HG03060 (cell line): Measurements from ENCODE around the gene SGSM1.
"Not testable (repeated sequence)": the region's sequence is repeated elsewhere in the genome, so short reads cannot be mapped to it uniquely, and the experiment has no call there.

Experiments
- ATAC-seq: cut with Tn5 transposase; IDR thresholded peaks from one replicate; pipeline ENCODE4 v1.9.1; 2021; ENCODE audit warnings: low read depth, moderate number of reproducible peaks; ENCODE audit not compliant: unreplicated experiment

SGSM1 gene

DNA sequence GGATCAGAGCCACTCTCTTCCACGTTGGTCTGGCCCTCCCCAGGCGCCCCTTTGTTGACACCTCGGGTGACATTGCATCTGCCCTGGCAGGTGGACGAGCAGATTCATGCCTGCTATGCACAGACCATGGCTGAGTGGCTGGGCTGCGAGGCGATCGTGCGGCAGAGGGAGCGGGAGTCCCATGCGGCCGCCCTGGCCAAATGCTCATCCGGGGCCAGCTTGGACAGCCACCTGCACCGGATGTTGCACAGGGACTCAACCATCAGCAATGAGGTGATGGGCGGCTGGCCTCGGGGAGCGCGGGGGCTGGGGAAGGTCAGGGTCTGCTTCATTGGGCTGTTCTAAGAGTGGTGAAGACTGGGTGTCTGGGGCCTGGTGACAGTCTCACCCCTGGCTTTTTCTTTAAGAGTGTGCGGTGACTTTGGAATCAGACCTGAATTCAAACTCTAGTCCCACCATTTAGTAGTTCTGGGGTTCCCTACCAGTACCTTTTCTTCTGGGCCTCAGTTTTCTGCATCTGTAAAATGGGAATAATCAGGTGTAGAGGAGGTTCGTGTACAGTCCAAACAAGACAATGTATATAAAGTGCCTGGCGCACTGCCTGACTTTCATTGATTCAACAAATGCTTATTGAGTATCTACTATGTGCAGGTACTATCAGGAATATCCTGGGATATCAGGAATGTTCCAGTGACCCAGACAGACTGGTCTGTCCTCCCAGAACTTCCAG lies 87.5 kb downstream of the SGSM1 start:
- ATAC-seq = no peak

DNA sequence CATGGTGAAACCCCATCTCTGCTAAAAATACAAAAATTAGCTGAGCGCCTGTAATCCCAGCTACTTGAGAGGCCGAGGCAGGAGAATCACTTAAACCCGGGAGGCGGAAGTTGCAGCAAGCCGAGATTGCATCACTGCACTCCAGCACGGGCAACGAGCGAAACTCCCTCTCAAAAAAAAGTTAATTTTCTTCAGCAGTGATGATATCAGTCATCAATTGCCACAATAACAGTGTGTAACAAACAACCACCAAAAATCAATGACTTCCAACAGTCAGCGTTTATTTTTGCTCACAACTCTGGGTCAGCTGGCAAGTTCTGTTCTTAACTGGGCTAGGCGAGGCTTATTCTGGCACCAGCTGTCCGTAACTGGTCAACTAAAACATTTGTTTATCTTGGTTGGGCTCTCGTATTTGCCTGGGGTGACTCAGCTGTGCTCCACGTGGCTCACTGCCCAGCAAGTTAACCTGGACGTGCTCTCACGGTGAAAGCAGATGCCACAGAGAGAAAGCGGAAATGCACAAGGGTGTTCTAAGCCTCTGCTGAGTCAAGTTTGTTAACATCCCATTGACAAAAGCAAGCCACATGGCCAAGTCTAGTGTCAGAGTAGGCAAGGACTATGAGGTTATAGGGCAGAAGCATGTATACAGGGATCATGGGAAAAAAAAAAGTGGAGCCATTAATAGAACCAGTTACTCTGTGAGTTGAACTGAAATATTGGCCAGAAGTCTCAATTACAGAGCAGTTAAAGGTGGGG lies 88.4 kb downstream of the SGSM1 start:
- ATAC-seq = no peak

DNA sequence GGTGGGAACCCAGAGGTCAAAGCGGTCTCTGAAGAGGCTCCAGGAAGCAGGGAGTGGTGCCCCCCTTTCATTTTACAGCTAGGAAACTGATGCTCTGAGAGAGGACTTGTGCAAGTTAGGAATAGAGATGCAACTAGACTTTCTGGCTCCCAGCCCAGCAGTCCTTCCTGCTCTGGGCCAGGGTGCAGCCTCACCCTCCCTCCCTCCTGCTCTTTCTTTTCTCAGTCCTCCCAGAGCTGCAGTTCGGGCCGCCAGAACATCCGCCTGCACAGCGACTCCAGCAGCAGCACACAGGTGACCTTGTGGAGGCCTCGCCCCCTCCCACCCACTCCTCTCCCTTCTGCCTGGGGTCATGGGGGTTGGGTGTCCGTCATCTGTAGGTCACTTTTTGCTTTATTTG lies 89.0 kb downstream of the SGSM1 start:
- ATAC-seq = no peak

DNA sequence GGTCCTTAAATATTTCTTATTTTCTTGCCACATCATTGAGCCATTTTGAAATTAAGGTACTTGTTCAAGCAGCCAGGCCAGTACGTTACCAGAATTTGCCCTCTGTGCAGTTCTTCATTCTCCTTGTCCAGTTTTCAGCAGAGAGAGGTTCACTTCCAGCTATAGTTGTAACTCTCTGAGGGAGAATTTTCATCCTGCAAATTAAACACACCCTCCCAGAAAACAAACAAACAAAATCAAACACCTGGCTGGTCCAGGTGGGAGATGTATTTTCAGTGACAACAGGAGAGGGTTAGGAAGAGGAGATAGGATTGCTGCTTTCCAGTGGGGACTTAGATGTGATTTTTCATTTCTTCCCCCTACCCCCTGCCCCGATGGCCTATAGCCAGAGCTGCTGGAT lies 95.4 kb downstream of the SGSM1 start:
- ATAC-seq = no peak

DNA sequence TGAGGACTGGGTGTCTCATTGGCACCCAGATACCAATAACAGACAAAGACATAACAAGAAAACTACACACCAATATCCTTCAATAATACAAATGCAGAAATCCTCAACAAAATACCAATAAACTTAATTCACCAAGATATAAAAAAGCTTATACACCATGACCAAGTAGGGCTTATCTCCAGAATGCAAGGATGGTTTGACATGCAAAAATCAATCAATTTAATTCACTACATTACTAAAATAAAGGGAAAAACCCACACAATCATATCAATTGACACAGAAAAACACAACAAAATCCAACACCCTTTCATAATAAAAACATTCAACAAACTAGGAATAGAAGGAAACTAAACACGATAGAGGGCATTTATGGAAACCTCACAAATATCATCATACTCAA lies 99.9 kb downstream of the SGSM1 start:
- no peak for ATAC-seq

DNA sequence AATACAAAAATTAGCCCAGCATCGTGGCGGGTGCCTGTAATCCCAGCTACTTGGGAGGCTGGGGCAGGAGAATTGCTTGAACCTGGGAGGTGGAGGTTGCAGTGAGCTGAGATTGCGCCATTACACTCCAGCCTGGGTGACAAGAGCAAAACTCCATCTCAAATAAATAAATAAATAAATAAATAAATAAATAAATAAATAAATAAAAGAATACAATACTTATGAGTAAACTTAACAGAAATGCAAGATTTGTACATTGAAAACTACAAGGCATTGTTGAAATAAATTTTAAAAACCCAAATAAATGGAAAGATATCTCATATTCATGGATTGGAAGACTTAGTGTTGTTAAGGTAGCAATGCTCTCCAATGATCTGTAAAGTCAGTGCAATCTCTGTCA lies 101.1 kb downstream of the SGSM1 start:
- not testable (repeated sequence) for ATAC-seq

DNA sequence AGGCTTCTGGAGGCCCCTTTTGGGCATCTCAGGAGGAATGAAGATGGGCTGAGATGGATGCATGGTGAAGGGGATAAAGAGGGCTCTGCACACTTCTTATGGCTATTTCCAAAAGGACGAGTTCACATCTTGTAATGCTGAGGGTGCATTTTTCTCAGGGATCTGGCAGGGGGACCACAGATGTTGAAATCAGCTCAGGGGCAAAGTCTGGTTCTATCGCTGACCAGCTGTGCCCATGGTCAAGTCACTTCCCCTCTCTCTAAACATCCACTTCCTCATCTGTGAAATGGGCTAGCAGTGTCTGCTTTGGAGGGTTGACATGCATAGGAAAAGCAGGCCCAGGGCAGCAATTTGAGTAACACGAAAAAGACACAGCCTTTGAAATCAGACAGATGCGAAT lies 114.0 kb downstream of the SGSM1 start:
- ATAC-seq = no peak

DNA sequence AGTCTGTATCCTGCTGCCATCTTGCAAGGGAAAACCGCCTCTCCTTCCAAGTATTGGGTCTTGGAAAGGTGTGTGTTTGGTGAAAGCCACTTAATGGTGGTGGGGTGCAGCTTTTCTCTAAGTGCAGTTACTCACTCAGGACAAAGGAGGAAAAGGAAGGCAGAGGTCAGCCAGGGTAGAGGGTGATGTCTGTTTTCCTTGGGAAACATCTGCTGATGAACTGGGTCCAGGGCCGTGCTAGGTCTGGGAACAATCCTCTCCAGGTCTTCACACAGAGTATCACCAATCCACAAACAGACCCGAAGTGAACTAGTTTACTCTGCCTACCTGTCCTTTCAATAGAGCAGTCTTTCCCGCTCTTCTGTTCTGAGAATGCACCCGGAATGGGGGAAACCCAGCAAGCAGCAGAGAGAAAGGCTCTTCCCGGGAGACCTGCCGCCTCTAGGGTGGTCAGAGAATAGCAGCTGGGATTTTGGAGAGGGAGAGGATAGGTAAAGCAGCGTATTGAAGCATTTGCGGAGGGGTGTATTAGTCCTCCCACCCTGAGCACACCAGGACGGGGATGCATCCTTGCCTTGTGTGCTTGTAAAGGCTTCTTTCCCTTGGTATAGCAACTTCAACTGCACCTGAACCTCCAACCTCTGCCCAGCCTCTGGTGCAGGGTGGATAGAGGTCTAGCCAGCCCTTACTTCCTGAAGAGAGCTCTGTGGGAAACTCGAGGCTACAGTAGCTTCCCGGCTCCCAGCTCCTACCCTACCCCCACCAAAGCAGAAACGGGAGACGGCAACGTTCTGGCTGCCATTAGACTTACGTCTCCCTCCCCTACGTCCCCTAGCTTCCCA lies 119.8 kb downstream of the SGSM1 start:
- no peak for ATAC-seq

DNA sequence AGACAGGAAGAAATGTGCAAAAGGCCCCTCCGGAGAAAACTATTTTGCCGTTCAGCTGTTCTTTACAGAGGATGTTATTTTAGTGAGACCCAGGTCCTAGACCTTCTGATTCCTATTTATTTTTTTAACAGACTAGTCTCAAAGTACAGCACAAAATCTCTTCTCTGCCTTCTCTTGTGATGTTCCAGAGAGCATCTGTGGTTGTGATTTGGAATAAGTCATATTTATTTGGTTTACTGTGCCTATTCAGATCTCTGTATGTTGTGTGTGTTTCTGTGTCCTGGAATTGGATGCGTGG lies 120.4 kb downstream of the SGSM1 start:
- ATAC-seq = no peak

DNA sequence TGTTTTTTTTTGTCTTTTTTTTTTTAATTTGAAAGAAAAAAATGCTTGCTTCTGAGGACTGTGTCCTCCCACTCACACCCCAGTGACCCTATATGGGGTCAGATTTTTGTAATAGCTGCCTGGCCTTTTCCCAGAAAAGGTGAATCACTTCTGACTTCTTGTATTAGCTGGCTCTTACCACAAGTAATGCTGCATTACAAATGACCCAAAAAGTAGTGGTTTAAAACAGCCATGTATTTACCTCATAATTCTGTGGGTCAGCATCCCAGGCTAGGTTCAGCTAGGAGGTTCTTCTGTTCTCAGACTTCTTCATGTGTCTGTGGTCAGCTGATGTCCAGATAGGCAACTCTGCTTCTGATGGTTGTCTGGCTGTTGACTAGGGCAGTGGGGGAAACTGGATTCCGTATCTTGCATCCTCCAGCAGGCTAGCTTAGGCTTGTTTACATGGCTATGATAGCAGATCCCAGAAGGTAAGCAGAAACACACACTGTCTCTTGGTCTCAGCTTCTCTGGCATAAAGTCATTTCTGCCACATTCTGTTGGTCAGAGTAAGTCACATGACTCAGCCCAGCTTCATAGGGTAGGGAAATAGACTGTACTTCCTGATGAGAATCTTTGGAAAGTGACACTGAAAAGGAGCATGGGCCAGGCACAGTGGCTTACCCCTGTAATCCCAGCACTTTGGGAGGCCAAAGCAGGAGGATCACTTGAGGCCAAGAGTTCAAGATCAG lies 121.0 kb downstream of the SGSM1 start:
- ATAC-seq = no peak

DNA sequence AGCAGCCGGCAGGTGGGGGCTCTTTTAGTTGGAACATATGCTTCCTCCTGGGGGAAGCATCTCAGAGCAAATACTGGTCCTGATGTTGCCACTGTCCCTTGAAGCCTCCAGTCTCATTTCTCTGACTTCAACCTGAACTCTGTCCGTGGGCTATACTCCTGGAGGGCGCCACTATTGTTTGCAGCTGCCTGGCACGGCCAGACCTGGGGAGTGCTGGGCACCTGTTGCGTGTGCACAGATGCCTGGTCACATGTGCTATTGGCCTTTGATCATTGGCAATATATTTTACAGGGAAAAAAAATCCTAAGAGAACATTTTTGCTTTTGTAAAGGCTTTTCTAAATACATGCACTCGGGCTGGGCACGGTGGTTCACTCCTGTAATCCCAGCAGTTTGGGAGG lies 122.3 kb downstream of the SGSM1 start:
- no peak for ATAC-seq

DNA sequence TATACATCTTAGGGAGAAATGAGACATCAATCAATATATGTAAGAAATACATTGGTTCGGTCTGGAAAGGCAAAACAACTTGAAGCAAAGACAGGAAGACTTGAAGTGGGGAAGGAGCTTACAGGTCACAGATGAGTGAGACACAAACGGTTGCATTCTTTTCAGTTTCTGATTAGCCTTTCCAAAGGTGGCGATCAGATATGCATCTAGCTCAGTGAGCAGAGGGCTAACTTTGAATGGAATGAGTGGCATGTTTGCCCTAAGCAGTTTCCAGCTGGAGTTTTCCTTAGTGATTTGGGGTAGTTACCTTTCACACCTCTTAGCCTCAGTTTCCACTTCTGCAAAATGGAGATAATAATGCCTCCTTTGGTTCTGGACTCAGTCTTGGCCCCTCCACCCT lies 124.7 kb downstream of the SGSM1 start:
- no peak for ATAC-seq

DNA sequence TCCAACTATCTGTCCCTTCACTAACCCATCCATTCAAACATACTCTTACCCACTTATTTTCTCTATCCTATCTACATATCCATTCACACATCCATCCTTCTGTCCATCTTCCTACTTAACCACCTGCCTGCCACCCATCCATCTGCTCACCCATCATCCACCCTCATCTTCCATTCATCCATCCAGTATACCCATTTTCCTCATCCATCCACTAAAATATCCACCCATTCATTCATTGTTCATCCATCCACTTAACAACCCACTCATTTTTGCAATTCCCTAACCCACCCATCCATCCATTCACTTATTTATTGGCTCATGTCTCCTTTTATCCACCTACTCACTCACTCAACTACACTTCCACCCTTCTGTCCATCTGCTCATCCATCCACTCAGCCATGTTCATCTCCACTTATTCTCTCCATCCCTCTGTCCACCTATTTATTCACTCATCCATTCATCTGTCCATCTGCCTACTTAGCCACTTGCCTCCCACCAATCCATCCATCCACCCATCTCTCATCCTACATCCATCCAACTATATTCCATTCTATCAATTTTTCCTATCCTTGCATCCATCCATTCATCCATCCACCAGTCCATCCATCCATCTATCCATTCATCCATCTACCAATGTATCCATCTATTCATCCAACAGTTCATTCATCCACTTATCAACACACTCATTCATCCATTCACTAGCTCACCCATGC lies 129.9 kb downstream of the SGSM1 start:
- ATAC-seq = no peak

DNA sequence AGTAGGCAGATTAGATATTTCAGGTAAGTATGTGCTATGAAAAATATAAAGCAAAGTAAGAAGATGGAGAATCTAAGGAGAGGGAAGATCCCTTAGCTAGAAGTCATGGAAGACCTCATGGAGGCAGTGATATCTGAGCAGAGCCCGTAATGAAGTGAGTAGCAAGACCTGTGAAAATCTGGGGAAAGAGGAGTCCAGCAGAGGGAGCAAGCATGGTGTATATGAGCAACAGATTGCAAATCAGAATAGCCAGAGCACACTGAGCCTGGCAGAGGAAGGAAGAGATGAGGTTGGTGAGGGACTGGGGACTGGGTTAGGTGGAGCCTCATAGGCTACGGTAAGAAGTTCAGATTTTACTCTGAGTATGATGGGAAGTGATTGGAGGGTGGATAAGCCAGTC lies 131.1 kb downstream of the SGSM1 start:
- no peak for ATAC-seq

DNA sequence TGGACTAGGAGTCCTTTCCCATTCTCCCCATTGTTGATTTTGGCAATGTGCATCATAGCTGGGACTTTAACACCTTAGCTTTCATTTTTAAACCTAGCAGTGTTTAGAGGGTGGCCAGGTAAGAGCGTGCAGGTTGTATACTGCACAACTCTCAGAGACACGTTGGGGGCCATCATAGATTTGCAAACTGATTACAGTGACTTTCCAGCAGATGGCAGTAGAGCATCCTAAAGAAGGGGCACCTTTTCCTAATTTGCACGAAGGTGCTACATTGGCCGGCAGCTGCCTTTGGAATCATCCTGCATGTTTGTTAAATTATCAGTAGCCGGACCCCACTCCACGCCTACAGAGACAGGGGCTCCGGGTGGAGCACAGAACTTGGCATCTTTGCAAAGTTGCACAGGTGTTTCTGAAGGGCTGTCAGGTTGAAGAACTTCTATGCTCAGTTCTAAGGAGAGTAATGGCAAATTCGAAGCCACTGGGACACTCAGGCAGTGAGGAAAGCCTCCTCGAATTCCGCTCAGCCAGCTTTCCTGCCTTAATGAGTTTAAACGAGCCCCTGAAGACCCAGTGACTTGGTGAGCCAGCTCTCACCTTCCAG lies 132.8 kb downstream of the SGSM1 start:
- no peak for ATAC-seq

DNA sequence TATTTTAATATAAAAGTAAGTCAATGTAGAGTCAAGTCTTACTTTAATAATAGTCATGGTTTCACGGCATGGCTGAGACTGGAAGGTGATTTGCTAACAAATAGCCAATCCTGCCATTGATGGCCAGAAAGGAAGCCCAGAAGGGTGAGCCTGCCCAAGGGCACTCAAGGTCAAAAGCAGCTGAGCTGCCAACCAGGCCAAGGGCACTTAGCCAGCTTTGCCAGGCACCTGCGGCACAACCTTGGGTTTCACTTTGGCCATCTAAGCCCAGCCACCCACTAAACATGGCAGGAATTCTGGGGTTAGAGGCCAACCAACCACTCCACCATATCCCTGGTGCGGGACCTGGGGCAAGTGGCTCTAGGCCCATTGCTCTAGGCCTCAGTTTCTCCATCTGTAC lies 136.3 kb downstream of the SGSM1 start:
- ATAC-seq = no peak

DNA sequence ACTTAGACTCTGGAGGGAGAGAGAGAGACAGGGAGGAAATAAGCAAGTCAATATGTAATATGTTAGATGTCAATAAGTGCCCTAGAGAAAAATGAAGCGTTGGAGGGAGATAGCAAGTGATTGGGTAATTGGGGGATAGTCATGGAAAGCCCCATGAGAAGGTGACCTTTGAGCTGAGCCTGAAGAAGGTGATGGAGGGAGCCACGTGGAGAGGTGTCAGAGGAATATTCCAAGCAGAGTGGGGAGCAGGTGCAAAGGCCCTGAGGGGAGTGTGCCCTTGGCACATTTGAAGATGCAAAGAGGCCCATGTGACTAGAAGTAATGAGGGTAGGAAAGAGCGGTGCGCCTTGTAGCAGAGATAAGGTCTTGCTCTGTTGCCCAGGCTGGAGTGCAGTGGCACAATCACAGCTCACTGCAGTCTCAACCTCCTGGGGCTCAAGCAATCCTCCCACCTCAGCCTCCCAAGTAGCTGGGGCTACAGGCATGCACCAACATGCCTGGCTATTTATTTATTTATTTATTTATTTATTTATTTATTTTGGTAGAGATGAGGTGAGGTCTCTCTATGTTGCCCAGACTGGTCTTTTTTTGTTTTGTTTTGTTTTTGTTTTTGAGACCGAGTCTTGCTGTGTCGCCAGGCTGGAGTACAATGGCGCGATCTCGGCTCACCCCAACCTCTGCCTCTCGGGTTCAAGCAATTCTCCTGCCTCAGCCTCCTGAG lies 138.4 kb downstream of the SGSM1 start:
- ATAC-seq = no peak

DNA sequence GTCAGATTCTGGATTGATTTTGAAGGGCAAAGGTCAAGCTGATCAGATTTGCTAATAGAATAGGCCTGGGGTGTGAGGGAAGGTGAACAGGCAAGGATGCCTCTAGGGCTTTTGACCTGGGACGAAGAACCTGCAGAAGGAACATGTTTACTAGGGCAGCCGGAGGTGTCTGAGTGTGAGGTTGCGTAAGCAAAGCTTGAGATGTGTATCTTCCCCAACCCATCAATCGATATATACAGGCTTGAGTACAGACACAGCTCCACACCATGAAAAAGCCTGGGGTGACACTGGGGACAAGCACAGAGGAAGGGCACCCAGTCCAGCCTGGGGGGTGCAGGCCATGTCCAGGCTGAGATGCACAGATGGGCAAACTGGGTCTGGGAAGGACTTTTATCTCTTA lies 139.4 kb downstream of the SGSM1 start:
- no peak for ATAC-seq

DNA sequence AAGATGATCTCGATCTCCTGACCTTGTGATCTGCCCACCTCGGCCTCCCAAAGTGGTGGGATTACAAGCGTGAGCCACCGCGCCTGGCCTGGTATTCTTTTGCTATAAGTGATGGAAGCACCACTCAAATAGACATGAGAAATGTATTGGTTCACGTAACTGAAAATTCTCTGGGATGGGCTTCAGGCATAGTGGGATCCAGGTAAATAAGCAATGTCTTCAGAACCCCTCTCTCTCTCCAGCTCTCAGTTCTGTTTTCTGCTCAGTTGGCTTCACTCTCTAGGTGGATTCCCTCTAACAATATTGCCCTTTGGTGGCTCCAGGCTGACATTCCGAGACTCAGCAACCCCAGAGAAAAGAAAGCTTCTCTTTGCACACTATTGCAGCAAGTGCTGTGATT lies 141.4 kb downstream of the SGSM1 start:
- ATAC-seq = no peak
